Smooth muscle cell of the coronary artery (primary cell): ENCODE results near the gene ZBTB7A. TPM values are rescaled to one million over a fixed set of nuclear protein-coding genes. Genes with fewer than 3 reads are reported as not detected.

Source experiments
- total RNA-seq: library from RNA; depleted of rRNA; stranded (reverse); fragments of >200 nt; gene quantifications from 2 replicates; pipeline ENCODE4 v1.2.3, GENCODE V29; 2014; ENCODE audit warnings: low replicate concordance

Gene ZBTB7A
- total RNA-seq: 9.3 and 11.7 TPM in 2 replicates

DNA sequence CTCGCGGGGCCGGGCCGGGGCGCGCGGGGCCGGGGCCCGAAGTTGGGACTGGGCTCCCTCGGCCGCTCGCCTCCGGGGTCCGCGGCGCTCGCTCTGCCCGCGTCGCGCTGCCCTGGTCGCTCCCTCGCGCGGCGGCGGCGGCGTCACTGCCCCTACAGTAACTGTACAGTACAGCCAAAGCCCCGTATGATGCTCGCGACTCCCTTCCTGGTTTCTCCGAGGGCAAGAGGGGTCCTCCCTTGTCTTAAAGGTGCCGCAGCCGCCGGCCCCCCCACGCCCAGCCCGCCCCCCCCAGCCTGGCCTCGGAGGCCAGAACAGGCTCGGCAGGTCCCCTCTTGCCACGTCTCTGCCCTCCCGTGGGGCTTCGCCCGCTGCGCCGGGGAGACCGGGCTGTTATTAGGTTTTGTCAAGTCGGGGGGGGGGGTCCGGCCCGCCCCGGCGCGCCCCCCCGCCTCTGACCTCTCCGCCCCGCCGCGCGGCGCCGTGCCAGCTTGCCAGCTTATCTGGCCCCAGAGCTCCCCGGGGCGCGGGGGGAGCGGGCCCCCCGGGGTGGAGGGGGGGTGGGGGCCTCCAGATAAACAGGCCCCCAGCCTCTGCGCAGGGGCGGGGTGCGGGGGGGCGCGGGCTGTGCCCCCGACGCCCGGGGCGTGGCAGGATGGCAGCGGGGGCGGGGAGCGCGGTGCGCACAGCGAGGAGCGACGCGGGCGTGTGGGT is at the start of gene ZBTB7A:
ZBTB7A (minus strand) TSS at position 218 of the 714 bp plus-strand sequence. CDS start 11,667 bp downstream, outside the sequence.

DNA sequence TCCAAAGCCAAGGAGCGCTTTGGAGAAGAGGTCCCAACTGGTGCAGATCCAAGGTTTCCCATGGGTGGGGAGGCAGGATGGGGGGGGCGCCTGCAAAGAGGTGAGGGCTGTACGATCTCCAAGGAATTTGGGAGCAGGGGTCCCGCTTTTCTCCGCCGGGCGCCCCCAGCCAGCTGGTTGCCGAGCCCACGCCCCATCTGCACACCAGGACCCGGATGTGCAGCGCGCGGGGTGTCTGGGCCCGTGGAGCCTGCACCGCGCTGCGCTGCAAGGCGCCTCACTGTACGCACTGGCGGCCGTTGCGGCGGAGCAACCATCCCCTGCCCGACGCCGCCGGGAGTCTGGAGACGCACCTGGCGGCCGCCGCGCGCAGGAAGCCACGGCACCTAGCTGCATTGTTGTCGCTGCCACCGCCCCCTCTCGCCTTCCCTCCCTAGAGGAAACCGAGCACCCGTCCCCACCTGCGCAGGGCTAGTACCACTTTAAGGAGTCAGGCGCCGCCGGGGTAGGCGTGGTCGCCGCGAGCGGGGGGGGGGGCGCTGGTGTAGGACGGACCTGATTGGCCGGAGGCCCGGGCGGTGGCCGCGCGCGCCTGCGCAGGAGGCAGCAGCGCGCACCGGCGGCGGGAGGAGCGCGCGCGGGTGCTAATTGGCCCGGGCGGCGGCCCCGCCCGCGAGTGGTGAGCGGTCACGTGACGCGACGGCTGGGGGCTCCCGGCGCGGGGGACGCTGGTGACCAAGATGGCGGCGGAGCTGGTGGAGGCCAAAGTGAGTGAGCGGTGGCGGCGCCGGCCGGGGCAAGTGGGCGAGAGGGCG is 59.5 kb downstream of the ZBTB7A start, which contains the start of gene PIAS4:
PIAS4 (plus strand) TSS at position 716 of the 815 bp plus-strand sequence; CDS start at position 741, 25 bp downstream.

Other genes starting within 250 kb of the ZBTB7A start
- gene ZFR2, start 197.9 kb downstream of the ZBTB7A start, total RNA-seq: not detected in 2 replicates
- gene ATCAY, start 186.2 kb downstream of the ZBTB7A start, total RNA-seq: not detected in 2 replicates
- gene NMRK2, start 133.8 kb downstream of the ZBTB7A start, total RNA-seq: not detected in 2 replicates
- gene DAPK3, start 95.8 kb downstream of the ZBTB7A start, total RNA-seq: 94.4 and 155 TPM in 2 replicates
- 3,373 and 6,268 TPM in 2 replicates for gene EEF2, start 81.4 kb downstream of the ZBTB7A start, total RNA-seq
- 3.9 and 18.8 TPM in 2 replicates for gene PIAS4, start 59.2 kb downstream of the ZBTB7A start, total RNA-seq
- 117 and 253 TPM in 2 replicates for gene MAP2K2, start 57.2 kb upstream of the ZBTB7A start, total RNA-seq
- not detected in 2 replicates for gene CREB3L3, start 86.7 kb upstream of the ZBTB7A start, total RNA-seq
- 11.5 and 16.8 TPM in 2 replicates for gene SIRT6, start 115.7 kb upstream of the ZBTB7A start, total RNA-seq
- gene ANKRD24, start 115.8 kb upstream of the ZBTB7A start, total RNA-seq: 0.53 and 2.3 TPM in 2 replicates
- gene EBI3, start 162.6 kb upstream of the ZBTB7A start, total RNA-seq: 0.08 TPM in 1 of 2 replicates, not detected in the other
- gene YJU2, start 180.2 kb upstream of the ZBTB7A start, total RNA-seq: 11.0 and 13.4 TPM in 2 replicates
- gene SHD, start 212.4 kb upstream of the ZBTB7A start, total RNA-seq: not detected in 2 replicates
- not detected in 2 replicates for gene TMIGD2, start 235.5 kb upstream of the ZBTB7A start, total RNA-seq
- 4.9 and 6.8 TPM in 2 replicates for gene FSD1, start 237.7 kb upstream of the ZBTB7A start, total RNA-seq